HepG2 (cell line): Measurements from ENCODE around the gene PIGX. TPM values are rescaled to one million over a fixed set of nuclear protein-coding genes. Genes with fewer than 3 reads are reported as not detected.

Experiments used
- BRD4 ChIP-seq: sonication (generic); formaldehyde crosslinking; IDR thresholded peaks from 2 replicates; pipeline ENCODE4 v1.4.0; 2020; ENCODE audit warnings: missing genetic modification reagents
- CERS6 ChIP-seq: sonication (generic); formaldehyde crosslinking; IDR thresholded peaks from 2 replicates; pipeline ENCODE4 v1.5.0; 2020; ENCODE audit warnings: missing genetic modification reagents
- CHCHD3 ChIP-seq: sonication (generic); formaldehyde crosslinking; IDR thresholded peaks from 2 replicates; pipeline ENCODE4 v1.8.0; 2022; ENCODE audit warnings: mild to moderate bottlenecking, missing genetic modification reagents, moderate library complexity
- DRAP1 ChIP-seq: IDR thresholded peaks from 2 replicates; pipeline ENCODE4 v1.6.1; 2016; ENCODE audit warnings: missing genetic modification reagents, missing compliant biosample characterization
- HMG20B ChIP-seq: conservative IDR thresholded peaks from 2 replicates; pipeline ENCODE4 v1.6.1; 2016; ENCODE audit warnings: missing genetic modification reagents, missing compliant biosample characterization
- HNRNPUL1 ChIP-seq: fragments of 200-400 bp; formaldehyde crosslinking; IDR thresholded peaks from 2 replicates; pipeline ENCODE4 v1.6.1; 2017; ENCODE audit warnings: low read depth, mild to moderate bottlenecking, low read length, moderate library complexity
- RORA ChIP-seq: sonication (generic); formaldehyde crosslinking; IDR thresholded peaks from 2 replicates; pipeline ENCODE4 v1.5.0; 2020; ENCODE audit warnings: mild to moderate bottlenecking, missing genetic modification reagents, moderate library complexity
- SETDB1 ChIP-seq: sonication (generic); formaldehyde crosslinking; IDR thresholded peaks from 2 replicates; pipeline ENCODE4 v1.5.1; 2020; ENCODE audit warnings: missing genetic modification reagents, mild to moderate bottlenecking, borderline replicate concordance
- SIN3B ChIP-seq: fragments of 150-350 bp; IDR thresholded peaks from 2 replicates; pipeline ENCODE4 v1.6.1; 2014; ENCODE audit warnings: low read length
- SKI ChIP-seq: fragments of 450-650 bp; IDR thresholded peaks from one replicate; pipeline ENCODE4 v1.6.1; 2018; ENCODE audit warnings: mild to moderate bottlenecking; ENCODE audit not compliant: partially characterized antibody
- THRA ChIP-seq: sonication (generic); formaldehyde crosslinking; IDR thresholded peaks from 2 replicates; pipeline ENCODE4 v1.4.0; 2020; ENCODE audit warnings: missing genetic modification reagents, borderline replicate concordance
- ZFX ChIP-seq: sonication (generic); formaldehyde crosslinking; IDR thresholded peaks from 2 replicates; pipeline ENCODE4 v1.4.0; 2020; ENCODE audit warnings: mild to moderate bottlenecking, low read depth, missing genetic modification reagents, moderate library complexity
- ZNF317 ChIP-seq: sonication (generic); formaldehyde crosslinking; IDR thresholded peaks from 2 replicates; pipeline ENCODE4 v1.5.0; 2020; ENCODE audit warnings: mild to moderate bottlenecking, missing genetic modification reagents
- ZNF367 ChIP-seq: sonication (generic); formaldehyde crosslinking; IDR thresholded peaks from 2 replicates; pipeline ENCODE4 v1.4.0; 2020; ENCODE audit warnings: missing genetic modification reagents, borderline replicate concordance
- ZNF574 ChIP-seq: sonication (generic); formaldehyde crosslinking; IDR thresholded peaks from 2 replicates; pipeline ENCODE4 v1.4.0; 2020; ENCODE audit warnings: missing genetic modification reagents
- ZSCAN22 ChIP-seq: sonication (generic); formaldehyde crosslinking; IDR thresholded peaks from 2 replicates; pipeline ENCODE4 v1.4.0; 2020; ENCODE audit warnings: mild to moderate bottlenecking, missing genetic modification reagents
- polyA plus RNA-seq, 8 experiments: library from polyadenylated mRNA; depleted of rRNA in 3 of 8; stranded (reverse) in 7 of 8; unstranded in 1 of 8; fragments of >200 nt; fragmentation: Illumina TruSeq in 4 of 8; extraction: Trizol in 4 of 8; gene quantifications; 2 replicates each; pipeline versions ENCODE4 v1.2.1 to v1.2.3, GENCODE V29; 2011 to 2016; ENCODE audit warnings: low read depth in 4 of 8, missing spikeins in 1 of 8, mixed read lengths in 1 of 8; ENCODE audit not compliant: insufficient read depth in 1 of 8
- total RNA-seq, 5 experiments: library from RNA; depleted of rRNA; stranded (reverse); fragments of >200 nt; fragmentation: Illumina TruSeq; extraction: Trizol; gene quantifications; 2 replicates each; pipeline ENCODE4 v1.2.3, GENCODE V29; 2016; ENCODE audit warnings: low read depth in 1 of 5
- TF ChIP-seq, protein P1 (sequence below): sonication (generic); formaldehyde crosslinking; IDR thresholded peaks from 2 replicates; pipeline ENCODE4 v1.8.0; 2022; ENCODE audit warnings: mild to moderate bottlenecking, missing genetic modification reagents, moderate library complexity
- TF ChIP-seq, protein P2 (sequence below): sonication (generic); formaldehyde crosslinking; IDR thresholded peaks from 2 replicates; pipeline ENCODE4 v1.5.1; 2020; ENCODE audit warnings: mild to moderate bottlenecking, missing genetic modification reagents, borderline replicate concordance

Gene PIGX
- total and polyA plus RNA-seq, 2 of the 13 experiments (the other 11 are each of a cell fraction or from before 2014, with no cell fraction given) = 13.2 to 21.3 TPM

DNA sequence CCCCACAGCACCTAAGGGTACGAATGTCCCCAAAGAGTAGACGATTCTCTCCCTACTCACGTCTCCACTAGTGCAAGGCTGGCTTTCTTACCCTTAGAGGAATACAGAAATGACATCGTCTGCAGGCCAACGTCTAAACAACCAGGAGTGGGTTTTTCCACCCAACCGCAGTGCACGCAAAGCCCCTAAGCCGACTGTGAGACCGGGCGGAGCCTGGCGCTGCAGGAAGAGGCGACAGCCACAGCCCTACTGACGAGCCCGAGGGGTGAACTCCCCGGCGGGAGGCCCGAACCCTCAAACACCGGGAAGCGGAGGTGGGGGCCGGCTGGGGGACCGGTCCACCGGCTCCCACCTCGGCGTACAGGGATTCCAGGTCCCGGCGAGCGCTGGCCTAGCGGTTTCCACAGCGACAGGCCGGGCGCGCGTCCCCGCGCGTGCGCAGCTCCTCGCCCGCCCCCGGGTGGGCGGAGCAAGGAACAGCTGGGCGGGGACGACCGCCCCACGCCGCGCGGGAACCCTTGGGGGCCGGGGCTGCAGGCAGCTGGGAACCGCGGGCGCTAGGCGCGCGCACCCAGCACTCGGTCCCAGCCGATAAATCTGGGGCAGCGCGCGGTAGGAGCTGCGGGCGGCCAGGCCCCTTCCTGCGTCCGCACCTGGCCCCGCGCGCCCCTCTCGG, at the start of gene PIGX, which contains the start of gene CEP19 (continued):
- TF ChIP-seq ZNF574 (CRISPR knock-in tag) (peak; percentile 48; the same call in 1 of the 2 replicates), HMG20B (CRISPR knock-in tag) (no peak), SETDB1 (CRISPR knock-in tag) (no peak), ZFX (peak; percentile 67), ZNF367 (CRISPR knock-in tag) (no peak), SIN3B (no peak), BRD4 (CRISPR knock-in tag) (no peak), RORA (CRISPR knock-in tag) (no peak), CHCHD3 (CRISPR knock-in tag) (peak; percentile 32; the same call in 1 of the 2 replicates), DRAP1 (no peak; the same call in 1 of the 2 replicates), CERS6 (CRISPR knock-in tag) (no peak), ZNF317 (no peak), THRA (CRISPR knock-in tag) (no peak), ZSCAN22 (no peak), HNRNPUL1 (no peak), SKI (peak; percentile 27)
- TF ChIP-seq, protein P1, sequence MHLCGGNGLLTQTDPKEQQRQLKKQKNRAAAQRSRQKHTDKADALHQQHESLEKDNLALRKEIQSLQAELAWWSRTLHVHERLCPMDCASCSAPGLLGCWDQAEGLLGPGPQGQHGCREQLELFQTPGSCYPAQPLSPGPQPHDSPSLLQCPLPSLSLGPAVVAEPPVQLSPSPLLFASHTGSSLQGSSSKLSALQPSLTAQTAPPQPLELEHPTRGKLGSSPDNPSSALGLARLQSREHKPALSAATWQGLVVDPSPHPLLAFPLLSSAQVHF (CRISPR knock-in tag) = no peak
- TF ChIP-seq, protein P2, sequence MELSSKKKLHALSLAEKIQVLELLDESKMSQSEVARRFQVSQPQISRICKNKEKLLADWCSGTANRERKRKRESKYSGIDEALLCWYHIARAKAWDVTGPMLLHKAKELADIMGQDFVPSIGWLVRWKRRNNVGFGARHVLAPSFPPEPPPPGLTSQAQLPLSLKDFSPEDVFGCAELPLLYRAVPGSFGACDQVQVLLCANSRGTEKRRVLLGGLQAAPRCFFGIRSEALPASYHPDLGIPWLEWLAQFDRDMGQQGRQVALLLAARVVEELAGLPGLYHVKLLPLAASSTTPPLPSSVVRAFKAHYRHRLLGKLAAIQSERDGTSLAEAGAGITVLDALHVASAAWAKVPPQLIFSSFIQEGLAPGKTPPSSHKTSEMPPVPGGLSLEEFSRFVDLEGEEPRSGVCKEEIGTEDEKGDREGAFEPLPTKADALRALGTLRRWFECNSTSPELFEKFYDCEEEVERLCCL = no peak
